Caco-2 (cell line): Measurements from ENCODE around the gene MOB1B. TPM values are rescaled to one million over a fixed set of nuclear protein-coding genes. Genes with fewer than 3 reads are reported as not detected.
A peak's percentile ranks its signal among the peaks of the same experiment; 100 is the strongest.

Source experiments
- BruUV-seq: library from RNA; stranded (reverse); fragments of 400-500 nt; replicated peaks from 2 replicates; lab custom pipeline; 2021; lab: Mats Ljungman, UMichigan
- CTCF ChIA-PET: fragments of 300-600 bp; sonication (Branson Sonifier 250); formaldehyde crosslinking; loops from one replicate; lab custom pipeline; 2022; ENCODE audit warnings: antibody characterized with exemption; lab: Charles Lee
- POLR2A ChIA-PET: fragments of 300-600 bp; sonication (Branson Sonifier 250); formaldehyde crosslinking; loops from one replicate; lab custom pipeline; 2022; ENCODE audit warnings: antibody characterized with exemption; lab: Charles Lee
- DNase-seq, 2 experiments: peaks; one replicate each; pipeline versions ENCODE4 v3.0.0 to v3.0.0-alpha.2; 2020 to 2022
- H3K27me3 ChIP-seq: replicated peaks from 2 replicates; pipeline ENCODE4 v1.6.0; 2011; ENCODE audit warnings: low read length; ENCODE audit not compliant: control insufficient read depth, insufficient read depth
- H3K36me3 ChIP-seq: 2 replicates; pipeline ENCODE4 v1.5.1; 2011; ENCODE audit warnings: low read length; ENCODE audit not compliant: control insufficient read depth, insufficient read depth
- H3K4me1 ChIP-seq: fragments of 250-450 bp; sonication (Bioruptor Pico); 2 replicates; pipeline ENCODE4 v1.5.1; 2020; ENCODE audit warnings: mild to moderate bottlenecking
- H3K4me3 ChIP-seq: 2 replicates; pipeline ENCODE4 v1.5.1; 2011; ENCODE audit warnings: low read depth, mild to moderate bottlenecking, control low read depth, low read length
- H3K9me3 ChIP-seq: fragments of 250-450 bp; sonication (Bioruptor Pico); 2 replicates; pipeline ENCODE4 v1.5.1; 2020; ENCODE audit warnings: mild to moderate bottlenecking, moderate library complexity
- H3K27ac Mint-ChIP-seq: one replicate; pipeline ENCODE4 v1.8.0; 2022; ENCODE audit warnings: mixed read lengths; ENCODE audit not compliant: unreplicated experiment
- H3K27me3 Mint-ChIP-seq: one replicate; pipeline ENCODE4 v1.8.0; 2022; ENCODE audit warnings: mixed read lengths; ENCODE audit not compliant: insufficient read depth, unreplicated experiment
- H3K36me3 Mint-ChIP-seq: one replicate; pipeline ENCODE4 v1.8.0; 2022; ENCODE audit warnings: mild to moderate bottlenecking, mixed read lengths; ENCODE audit not compliant: insufficient read depth, unreplicated experiment
- H3K4me1 Mint-ChIP-seq: one replicate; pipeline ENCODE4 v1.8.0; 2022; ENCODE audit warnings: low read depth, mixed read lengths; ENCODE audit not compliant: unreplicated experiment
- H3K4me3 Mint-ChIP-seq: one replicate; pipeline ENCODE4 v1.8.0; 2022; ENCODE audit warnings: mild to moderate bottlenecking, moderate library complexity, mixed read lengths; ENCODE audit not compliant: unreplicated experiment
- H3K9me3 Mint-ChIP-seq: one replicate; pipeline ENCODE4 v1.8.0; 2022; ENCODE audit warnings: mixed read lengths; ENCODE audit not compliant: unreplicated experiment
- CTCF ChIP-seq, 2 experiments: fragments of 200-600 bp in 1 of 2; IDR thresholded peaks; 1 replicate in 1 of 2; 2 replicates in 1 of 2; pipeline versions ENCODE4 v1.5.1 to v1.8.0; 2011 to 2022; ENCODE audit warnings: antibody characterized with exemption in 1 of 2, control low read depth in 1 of 2, inconsistent platforms in 1 of 2, low read depth in 1 of 2, low read length in 1 of 2, mild to moderate bottlenecking in 1 of 2, moderate library complexity in 1 of 2; ENCODE audit not compliant: insufficient read depth in 1 of 2, severe bottlenecking in 1 of 2, unreplicated experiment in 1 of 2
- intact Hi-C: fragments of 100-400 bp; cut with micrococcal nuclease; formaldehyde crosslinking; loops from one replicate; pipeline ENCODE4 v1.10.0; 2022; ENCODE audit not compliant: unreplicated experiment
- total RNA-seq: library from RNA; stranded (reverse); gene quantifications from 2 replicates; pipeline ENCODE4 v1.2.3, GENCODE V29; 2022

The MOB1B gene
- total RNA-seq, 1 experiment from 2014 or later, result 23.6 TPM

DNA sequence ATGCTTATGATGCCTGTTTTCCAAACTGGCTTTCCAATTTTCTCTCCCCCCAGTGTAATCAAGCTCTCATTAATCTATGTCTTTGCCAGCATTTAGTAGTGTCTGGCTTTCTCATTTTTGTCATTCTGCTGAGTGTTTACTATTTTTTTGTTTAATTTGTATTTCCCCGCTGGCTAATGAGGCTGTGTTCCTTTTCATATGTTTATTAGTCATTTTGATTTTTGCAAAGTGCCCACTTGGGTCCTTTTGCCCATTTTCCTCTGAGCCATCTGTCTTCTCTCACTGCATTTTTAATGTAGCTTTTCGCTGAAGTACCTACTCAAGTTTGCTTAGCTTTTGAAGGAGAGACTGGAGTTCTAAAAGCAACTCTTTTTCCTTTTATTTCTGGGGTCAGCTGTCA, 106.0 kb downstream of the MOB1B start:
- Mint-ChIP-seq H3K27me3 (no peaks in the 10 kb centered on the region), H3K27ac (no peak overlapping the region), H3K4me1 (peaks cover 8% of the 10 kb centered on the region), H3K9me3 (no peaks in the 10 kb centered on the region), H3K4me3 (no peak overlapping the region), H3K36me3 (no peaks in the 10 kb centered on the region)
- H3K9me3 ChIP-seq, result no peaks in the 10 kb centered on the region
- no peak for TF ChIP-seq CTCF (IDR thresholded peaks at IDR 0.05; ENCODE audit: insufficient read depth in 1 of 2, low read depth in 1 of 2, low read length in 1 of 2, severe bottlenecking in 1 of 2, unreplicated experiment in 1 of 2)
- H3K4me1 ChIP-seq, result 0 out of 2 replicates have a peak, but pooled peaks cover 2% of the 10 kb centered on the region
- H3K27me3 ChIP-seq, result no peaks in the 10 kb centered on the region
- intact Hi-C loops, result loop anchor here (5.0 kb wide), 1 partner anchor 106 kb away; the partner anchor contains the start of gene MOB1B
- no peaks in the 10 kb centered on the region; the same call in 1 of the 2 replicates for H3K36me3 ChIP-seq
- no TSS peak for BruUV-seq
- ChIA-PET CTCF (no interaction called here), POLR2A (no interaction called here)
- no peak overlapping the region for H3K4me3 ChIP-seq
- DNase-seq, result no peak

DNA sequence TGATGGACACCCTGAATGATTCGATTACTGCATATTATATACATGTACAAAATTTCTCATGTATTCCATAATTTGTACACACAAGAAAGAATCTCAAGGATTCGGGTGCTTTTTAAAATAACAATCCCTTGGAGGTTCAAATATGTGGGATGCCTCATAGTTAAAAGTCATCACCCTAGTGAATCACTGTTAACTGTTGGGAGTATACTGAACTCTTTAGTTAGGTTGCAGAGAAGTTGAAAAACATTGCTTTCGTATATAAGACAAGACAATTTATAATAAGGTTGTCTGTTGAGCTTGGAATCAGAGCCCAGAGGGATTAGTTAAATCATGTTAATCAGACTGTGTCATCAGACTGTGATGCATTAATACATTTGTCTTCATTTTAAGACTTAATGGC, 106.9 kb downstream of the MOB1B start:
- H3K4me3 Mint-ChIP-seq, result no peak overlapping the region
- H3K27me3 Mint-ChIP-seq, result no peaks in the 10 kb centered on the region
- Histone ChIP-seq H3K36me3 (no peaks in the 10 kb centered on the region; the same call in 1 of the 2 replicates), H3K4me3 (no peak overlapping the region), H3K27me3 (no peaks in the 10 kb centered on the region), H3K9me3 (no peaks in the 10 kb centered on the region), H3K4me1 (no peaks in the 10 kb centered on the region)
- BruUV-seq, result no TSS peak
- intact Hi-C loops, result loop anchor here (5.0 kb wide), 1 partner anchor 107 kb away; the partner anchor contains the start of gene MOB1B
- TF ChIP-seq CTCF (IDR thresholded peaks at IDR 0.05; ENCODE audit: insufficient read depth in 1 of 2, low read depth in 1 of 2, low read length in 1 of 2, severe bottlenecking in 1 of 2, unreplicated experiment in 1 of 2), result no peak
- ChIA-PET CTCF (interaction anchor here (1.0 to 1.4 kb wide), 2 partner anchors 107 to 408 kb away, joined by 3 to 10 read pairs; partner anchors contain the start of gene MOB1B), POLR2A (no interaction called here)
- H3K4me1 Mint-ChIP-seq, result no peaks in the 10 kb centered on the region
- H3K9me3 Mint-ChIP-seq, result no peaks in the 10 kb centered on the region
- H3K27ac Mint-ChIP-seq, result no peak overlapping the region
- peaks cover 4% of the 10 kb centered on the region for H3K36me3 Mint-ChIP-seq
- DNase-seq, result no peak

- no peaks in the 10 kb centered on the region; the same call in 1 of the 2 replicates for H3K36me3 ChIP-seq
- no peak overlapping the region for H3K4me3 Mint-ChIP-seq
- DNase-seq, result peak in 1 of 2 experiments; percentile 43
- peaks cover 4% of the 10 kb centered on the region for H3K36me3 Mint-ChIP-seq
- intact Hi-C loops, result loop anchor here (2.0 to 5.0 kb wide), 4 partner anchors 15 to 357 kb away; partner anchors contain the start of genes GRSF1 and MOB1B
- H3K4me3 ChIP-seq, result no peak overlapping the region
- ChIA-PET CTCF (interaction anchor here (0.5 to 1.6 kb wide), 23 partner anchors 10 to 416 kb away, joined by 3 to 26 read pairs (median 4); partner anchors contain the start of genes DCK and MOB1B), POLR2A (interaction anchor here (0.6 to 1.0 kb wide), 6 partner anchors 15 to 175 kb away, joined by 3 to 22 read pairs (median 5); partner anchors contain the start of genes DCK and GRSF1)
- TF ChIP-seq CTCF (IDR thresholded peaks at IDR 0.05; ENCODE audit: insufficient read depth in 1 of 2, low read depth in 1 of 2, low read length in 1 of 2, severe bottlenecking in 1 of 2, unreplicated experiment in 1 of 2), result peak; percentile 53 to 68
- no peaks in the 10 kb centered on the region for H3K27me3 Mint-ChIP-seq
- no peaks in the 10 kb centered on the region for H3K9me3 Mint-ChIP-seq
- no peaks in the 10 kb centered on the region for H3K9me3 ChIP-seq
- no peaks in the 10 kb centered on the region for H3K4me1 Mint-ChIP-seq
- H3K27ac Mint-ChIP-seq, result no peak overlapping the region
- H3K4me1 ChIP-seq, result no peaks in the 10 kb centered on the region
- no TSS peak for BruUV-seq
- H3K27me3 ChIP-seq, result no peaks in the 10 kb centered on the region
Measured at GRCh38 chr4:71009890-71010588, 107.9 kb downstream of the MOB1B start.
